WTC11 (cell line): ENCODE data around the gene RANBP3. TPM values are rescaled to one million over a fixed set of nuclear protein-coding genes. Genes with fewer than 3 reads are reported as not detected.

ENCODE experiments used
- ATAC-seq: fragments of 200-7000 bp; cut with Tn5 transposase; 2 replicates; pipeline ENCODE4 v1.10.0; 2021; ENCODE audit warnings: mild to moderate bottlenecking, moderate library complexity
- CTCF ChIA-PET: fragments of 300-600 bp; sonication (Branson Sonifier 250); formaldehyde crosslinking; loops from one replicate; lab custom pipeline; 2021; ENCODE audit warnings: antibody characterized with exemption; lab: Charles Lee
- POLR2A ChIA-PET: fragments of 350-600 bp; sonication (Branson Sonifier 250); formaldehyde crosslinking; loops from one replicate; lab custom pipeline; 2021; ENCODE audit warnings: antibody characterized with exemption; lab: Charles Lee
- DNase-seq: peaks from one replicate; pipeline ENCODE4 v3.0.0; 2021; ENCODE audit warnings: low spot score
- H3K27ac Mint-ChIP-seq: 2 replicates; pipeline ENCODE4 v1.8.0; 2021; ENCODE audit warnings: mixed read lengths
- H3K27me3 Mint-ChIP-seq: 2 replicates; pipeline ENCODE4 v1.8.0; 2021; ENCODE audit warnings: low read depth, mild to moderate bottlenecking, moderate library complexity, mixed read lengths
- H3K36me3 Mint-ChIP-seq: 2 replicates; pipeline ENCODE4 v1.8.0; 2021; ENCODE audit warnings: mixed read lengths
- H3K4me1 Mint-ChIP-seq: 2 replicates; pipeline ENCODE4 v1.8.0; 2022; ENCODE audit warnings: mixed read lengths
- H3K4me3 Mint-ChIP-seq: 2 replicates; pipeline ENCODE4 v1.8.0; 2021; ENCODE audit warnings: mild to moderate bottlenecking, moderate library complexity, mixed read lengths
- H3K9me3 Mint-ChIP-seq: 2 replicates; pipeline ENCODE4 v1.8.0; 2021; ENCODE audit warnings: mixed read lengths
- AR ChIP-seq: fragments of 250-450 bp; sonication (Bioruptor Pico); IDR thresholded peaks from 2 replicates; pipeline ENCODE4 v1.9.0; 2021; ENCODE audit warnings: mild to moderate bottlenecking
- ATF3 ChIP-seq: sonication (generic); formaldehyde crosslinking; conservative IDR thresholded peaks from 2 replicates; pipeline ENCODE4 v1.8.1; 2022; ENCODE audit warnings: mild to moderate bottlenecking, missing genetic modification reagents
- E2F1 ChIP-seq: sonication (generic); formaldehyde crosslinking; IDR thresholded peaks from 2 replicates; pipeline ENCODE4 v1.8.0; 2022; ENCODE audit warnings: mild to moderate bottlenecking, missing genetic modification reagents
- ESRRA ChIP-seq: sonication (generic); formaldehyde crosslinking; IDR thresholded peaks from 2 replicates; pipeline ENCODE4 v1.8.1; 2022; ENCODE audit warnings: mild to moderate bottlenecking, missing genetic modification reagents, borderline replicate concordance
- FOXP4 ChIP-seq: sonication (generic); formaldehyde crosslinking; IDR thresholded peaks from 2 replicates; pipeline ENCODE4 v1.8.0; 2022; ENCODE audit warnings: mild to moderate bottlenecking, missing genetic modification reagents
- MAX ChIP-seq: sonication (generic); formaldehyde crosslinking; IDR thresholded peaks from 2 replicates; pipeline ENCODE4 v1.8.0; 2022; ENCODE audit warnings: mild to moderate bottlenecking, missing genetic modification reagents
- NFATC4 ChIP-seq: fragments of 250-450 bp; sonication (Bioruptor Pico); IDR thresholded peaks from 2 replicates; pipeline ENCODE4 v1.9.0; 2021; ENCODE audit warnings: mild to moderate bottlenecking
- NR1H2 ChIP-seq: sonication (generic); formaldehyde crosslinking; IDR thresholded peaks from 2 replicates; pipeline ENCODE4 v1.9.0; 2021; ENCODE audit warnings: mild to moderate bottlenecking, moderate library complexity, missing genetic modification reagents
- NR2C2 ChIP-seq: sonication (generic); formaldehyde crosslinking; IDR thresholded peaks from 2 replicates; pipeline ENCODE4 v1.8.0; 2022; ENCODE audit warnings: mild to moderate bottlenecking, missing genetic modification reagents
- PRDM15 ChIP-seq: sonication (generic); formaldehyde crosslinking; IDR thresholded peaks from 2 replicates; pipeline ENCODE4 v1.8.0; 2022; ENCODE audit warnings: missing genetic modification reagents
- SP1 ChIP-seq: sonication (generic); formaldehyde crosslinking; conservative IDR thresholded peaks from 2 replicates; pipeline ENCODE4 v1.8.1; 2022; ENCODE audit warnings: missing genetic modification reagents
- ZBTB43 ChIP-seq: sonication (generic); formaldehyde crosslinking; IDR thresholded peaks from 2 replicates; pipeline ENCODE4 v1.8.1; 2023; ENCODE audit warnings: mild to moderate bottlenecking, missing genetic modification reagents
- ZNF263 ChIP-seq: sonication (generic); formaldehyde crosslinking; IDR thresholded peaks from 2 replicates; pipeline ENCODE4 v1.8.1; 2022; ENCODE audit warnings: low read depth, mild to moderate bottlenecking, moderate library complexity, missing genetic modification reagents
- ZNF317 ChIP-seq: sonication (generic); formaldehyde crosslinking; IDR thresholded peaks from 2 replicates; pipeline ENCODE4 v1.8.1; 2023; ENCODE audit warnings: low read depth, mild to moderate bottlenecking, moderate library complexity, missing genetic modification reagents, borderline replicate concordance
- ZNF396 ChIP-seq: fragments of 250-450 bp; sonication (Bioruptor Pico); IDR thresholded peaks from 2 replicates; pipeline ENCODE4 v1.8.0; 2021; ENCODE audit warnings: mild to moderate bottlenecking, moderate library complexity, borderline replicate concordance
- ZSCAN18 ChIP-seq: fragments of 250-450 bp; sonication (Bioruptor Pico); IDR thresholded peaks from 2 replicates; pipeline ENCODE4 v2.1.2; 2022; ENCODE audit warnings: mild to moderate bottlenecking, moderate library complexity
- total RNA-seq: library from RNA; stranded (reverse); gene quantifications from 3 replicates; pipeline ENCODE4 v1.2.3, GENCODE V29; 2021

Gene RANBP3
- total RNA-seq, 1 experiment from 2014 or later = 76.3 TPM

GRCh38 chr19:6003976-6004375 lies 26.0 kb upstream of the RANBP3 start:
- Mint-ChIP-seq H3K4me3 (no peak overlapping the region), H3K36me3 (peaks cover 6% of the 10 kb centered on the region), H3K9me3 (peaks cover 11% of the 10 kb centered on the region), H3K27me3 (no peaks in the 10 kb centered on the region), H3K27ac (no peak overlapping the region), H3K4me1 (no peaks in the 10 kb centered on the region)
- POLR2A ChIA-PET = no interaction called here
- ATAC-seq (no peak), DNase-seq (no peak)
- CTCF ChIA-PET = interaction anchor here (1.0 kb wide), 1 partner anchor 15 kb away, joined by 4 read pairs; no protein-coding TSS in a partner anchor
- TF ChIP-seq ZSCAN18 (CRISPR knock-in tag) = no peak
- no peak for TF ChIP-seq AR
- no peak for TF ChIP-seq ATF3
- TF ChIP-seq ZNF396 (CRISPR knock-in tag) = no peak
- no peak for TF ChIP-seq E2F1
- no peak for TF ChIP-seq SP1 (CRISPR knock-in tag)
- TF ChIP-seq NR1H2 = no peak
- no peak for TF ChIP-seq ZBTB43
- TF ChIP-seq ZNF317 (CRISPR knock-in tag) = no peak
- no peak for TF ChIP-seq NR2C2 (CRISPR knock-in tag)
- no peak for TF ChIP-seq PRDM15 (CRISPR knock-in tag)
- no peak for TF ChIP-seq ESRRA
- TF ChIP-seq MAX (CRISPR knock-in tag) = no peak
- TF ChIP-seq NFATC4 (CRISPR knock-in tag) = no peak
- no peak for TF ChIP-seq ZNF263 (CRISPR knock-in tag)
- TF ChIP-seq FOXP4 (CRISPR knock-in tag) = no peak
